NK-92 (cell line): ENCODE measurements around the gene CLCN3.
"Not testable (repeated sequence)": the region's sequence is repeated elsewhere in the genome, so short reads cannot be mapped to it uniquely, and the experiment has no call there.

ENCODE experiments used
- DNase-seq: peaks from one replicate; lab custom pipeline; 2025; ENCODE audit not compliant: unreplicated experiment; lab: John Stamatoyannopoulos, UW

Gene CLCN3

DNA sequence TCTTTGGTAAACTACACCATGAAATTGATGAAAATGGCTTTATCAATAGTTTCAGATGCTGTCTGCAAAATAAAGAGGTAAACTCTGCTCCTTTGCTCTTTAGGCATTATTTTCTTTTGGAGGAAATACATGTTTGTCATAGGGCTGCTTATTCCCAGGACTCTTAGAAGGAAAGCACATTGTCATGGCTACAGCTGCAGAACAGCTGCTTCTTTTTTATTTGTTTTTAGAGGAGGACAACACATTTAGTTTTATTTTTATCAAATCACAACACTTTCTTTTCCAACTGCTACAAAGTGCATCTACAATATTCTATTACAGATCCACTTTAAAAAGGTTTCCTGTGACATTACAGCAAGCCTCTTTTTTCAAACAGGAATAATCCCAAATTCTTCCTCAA is 150.0 kb downstream of the CLCN3 start:
- no peak for DNase-seq

- not testable (repeated sequence) for DNase-seq
Measured at GRCh38 chr4:169771556-169772080, 151.2 kb downstream of the CLCN3 start.
